Heart left ventricle (tissue), 16 donors: ENCODE measurements around the gene CCDC106. TPM values are rescaled to one million over a fixed set of nuclear protein-coding genes. Genes with fewer than 3 reads are reported as not detected.

ENCODE experiments used
- ATAC-seq, 4 donors: fragments of 200-7000 bp; cut with Tn5 transposase; one replicate each; pipeline ENCODE4 v1.9.1; 2020 to 2022; ENCODE audit warnings: moderate library complexity in 4 of 4, mild to moderate bottlenecking in 3 of 4, moderate number of reproducible peaks in 1 of 4
- DNase-seq, 5 donors: peaks; one replicate each; pipeline ENCODE4 v3.0.0-alpha.2; 2020
- H3K27ac ChIP-seq, 12 donors: fragments of 200-600 bp; sonication (generic) in 4 of 12; one replicate each; pipeline versions ENCODE4 v1.5.0 to v1.8.0; 2016 to 2022; ENCODE audit warnings: mild to moderate bottlenecking in 2 of 12
- H3K27me3 ChIP-seq, 9 donors: fragments of 200-600 bp; sonication (generic) in 2 of 9; one replicate each; pipeline versions ENCODE4 v1.5.1 to v1.8.0; 2016 to 2022; ENCODE audit warnings: mild to moderate bottlenecking in 3 of 9
- H3K36me3 ChIP-seq, 9 donors: fragments of 200-600 bp; sonication (generic) in 2 of 9; one replicate each; pipeline versions ENCODE4 v1.5.0 to v1.8.0; 2018 to 2022; ENCODE audit warnings: mild to moderate bottlenecking in 2 of 9
- H3K4me1 ChIP-seq, 12 donors: fragments of 200-600 bp; sonication (generic) in 4 of 12; one replicate each; pipeline versions ENCODE4 v1.5.0 to v1.8.0; 2016 to 2022; ENCODE audit warnings: mild to moderate bottlenecking in 3 of 12
- H3K4me3 ChIP-seq, 12 donors: fragments of 200-600 bp; sonication (generic) in 4 of 12; one replicate each; pipeline versions ENCODE4 v1.5.0 to v1.8.0; 2017 to 2022; ENCODE audit warnings: mild to moderate bottlenecking in 9 of 12, moderate library complexity in 4 of 12
- H3K9me3 ChIP-seq, 12 donors: fragments of 200-600 bp; sonication (generic) in 4 of 12; one replicate each; pipeline versions ENCODE4 v1.5.0 to v1.8.0; 2016 to 2022; ENCODE audit warnings: mild to moderate bottlenecking in 1 of 12
- POLR2A ChIP-seq, 2 donors: fragments of 450-650 bp; IDR thresholded peaks; one replicate each; pipeline ENCODE4 v1.6.1; 2017; ENCODE audit warnings: antibody characterized with exemption in 2 of 2, mild to moderate bottlenecking in 2 of 2, moderate library complexity in 2 of 2
- WGBS, 4 donors: extraction: QIAGEN DNeasy Blood & Tissue Kit in 2 of 4; methylation state at CpG; one replicate each; pipeline versions ENCODE4 v1.1.5 to v1.1.7; 2013 to 2018; 5-methylcytosine and 5-hydroxymethylcytosine counted together
- intact Hi-C, 10 donors: fragments of 100-400 bp; cut with DNase I; formaldehyde crosslinking; loops; one replicate each; pipeline versions ENCODE4 v1.11.1 to v1.14.2; 2022
- polyA plus RNA-seq, 2 donors: library from polyadenylated mRNA; stranded (reverse); fragments of 200-250 nt; gene quantifications; one replicate each; pipeline ENCODE4 v1.2.3, GENCODE V29; 2013
- total RNA-seq, 9 donors: library from RNA; depleted of rRNA in 2 of 9; stranded (reverse); fragments of >200 nt in 2 of 9; fragmentation: NEBNext Ultra II Directional in 3 of 9; extraction: Animal tissue kit (Norgen Biotek cat#: 25700) in 3 of 9; gene quantifications; one replicate each; pipeline versions ENCODE4 v1.1.0 to v1.2.4, GENCODE V29; 2016 to 2023
- TF ChIP-seq, protein P1 (sequence below), 12 donors: fragments of 200-600 bp; sonication (generic) in 4 of 12; IDR thresholded peaks; one replicate each; pipeline versions ENCODE4 v1.5.0 to v1.8.0; 2018 to 2022; ENCODE audit warnings: antibody characterized with exemption in 12 of 12, mild to moderate bottlenecking in 5 of 12
- donor health status: ischemic (EF 13 %, LVEDD 7.1; RV severe dilation, severe dysfunction).
- donor health status: healthy with polysubstance abuse.
- donor health status: DM: no; HTN: yes; CAD: no.
- donor health status: DM: no; HTN: no; CAD: no.
- donor health status: ischemic (EF 25% LVEDD 6.9; RV normal size, moderate dysfunction).
- donor health status: ischemic (EF 25% LVEDD 5.7; RV mildly dilated, moderate dysfunction).
- donor health status: healthy.
- donor health status: DM: yes; HTN: yes; CAD: no.
- donor health status: ischemic (EF 35%, LVEDD 5.7; RV mildly dilated, moderate dysfunction).
- donor health status: nonischemic (EF 11% LVEDD 7.7; RV severe dilation, severe dysfunction).
- donor health status: DM: yes; HTN: yes; CAD: no.
- donor health status: PGD.
- donor health status: ischemic (EF 29% LVEDD 5.4; RV normal size, mild dysfunction).
- donor health status: nonischemic (EF 23%, LVEDD 6.1; RV moderate dilation, normal function).

The CCDC106 gene
- total and polyA plus RNA-seq, 11 donors: 11.7 to 27.7 (median 16.5) TPM

GRCh38 chr19:55620410-55621204 lies 27.4 kb upstream of the CCDC106 start:
- Histone ChIP-seq H3K4me1 (peaks cover 0 to 48% (median 11%) of the 10 kb centered on the region in 12 donors), H3K27ac (no peak overlapping the region), H3K27me3 (no peaks in the 10 kb centered on the region), H3K9me3 (no peaks in the 10 kb centered on the region), H3K36me3 (peaks cover 0 to 43% (median 28%) of the 10 kb centered on the region in 9 donors), H3K4me3 (no peak overlapping the region)
- TF ChIP-seq, protein P1, sequence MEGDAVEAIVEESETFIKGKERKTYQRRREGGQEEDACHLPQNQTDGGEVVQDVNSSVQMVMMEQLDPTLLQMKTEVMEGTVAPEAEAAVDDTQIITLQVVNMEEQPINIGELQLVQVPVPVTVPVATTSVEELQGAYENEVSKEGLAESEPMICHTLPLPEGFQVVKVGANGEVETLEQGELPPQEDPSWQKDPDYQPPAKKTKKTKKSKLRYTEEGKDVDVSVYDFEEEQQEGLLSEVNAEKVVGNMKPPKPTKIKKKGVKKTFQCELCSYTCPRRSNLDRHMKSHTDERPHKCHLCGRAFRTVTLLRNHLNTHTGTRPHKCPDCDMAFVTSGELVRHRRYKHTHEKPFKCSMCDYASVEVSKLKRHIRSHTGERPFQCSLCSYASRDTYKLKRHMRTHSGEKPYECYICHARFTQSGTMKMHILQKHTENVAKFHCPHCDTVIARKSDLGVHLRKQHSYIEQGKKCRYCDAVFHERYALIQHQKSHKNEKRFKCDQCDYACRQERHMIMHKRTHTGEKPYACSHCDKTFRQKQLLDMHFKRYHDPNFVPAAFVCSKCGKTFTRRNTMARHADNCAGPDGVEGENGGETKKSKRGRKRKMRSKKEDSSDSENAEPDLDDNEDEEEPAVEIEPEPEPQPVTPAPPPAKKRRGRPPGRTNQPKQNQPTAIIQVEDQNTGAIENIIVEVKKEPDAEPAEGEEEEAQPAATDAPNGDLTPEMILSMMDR (IDR thresholded peaks at IDR 0.05): no peak
- no peak for TF ChIP-seq POLR2A (IDR thresholded peaks at IDR 0.05)
- peak in 1 of 5 donors; percentile 37 for DNase-seq
- WGBS, 4 donors: 87 to 92% (median 91%) methylated on average over 12 of the region's 12 CpGs
- ATAC-seq: no peak
- intact Hi-C loops: loop anchor here in 1 of 10 donors (5.0 kb wide), 1 partner anchor 103 kb away; no protein-coding TSS in a partner anchor

DNA sequence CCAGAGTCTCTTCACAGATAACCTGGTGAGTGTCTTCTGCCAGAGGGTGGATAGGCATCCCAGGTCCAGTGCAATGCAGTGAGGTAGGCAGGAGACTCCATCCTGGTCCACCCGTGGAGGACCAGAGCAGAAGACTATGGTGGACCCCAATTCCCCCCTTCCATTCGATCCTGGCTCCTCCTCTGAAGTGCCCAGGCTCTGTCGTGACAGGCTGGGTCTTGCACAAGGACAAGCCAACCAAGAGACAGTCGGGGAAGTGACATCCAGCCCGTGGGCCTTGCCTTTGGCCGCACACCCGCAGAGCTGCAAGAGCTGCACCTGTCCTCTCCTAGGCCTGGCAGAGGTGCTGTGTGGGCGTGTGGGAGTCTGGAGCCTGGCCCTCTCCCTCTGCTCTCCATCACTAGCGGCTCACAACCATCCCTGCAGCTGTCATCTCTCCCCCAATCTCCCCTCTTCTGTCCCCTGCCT lies 26.8 kb upstream of the CCDC106 start:
- DNase-seq (no peak), ATAC-seq (no peak)
- no peak for TF ChIP-seq POLR2A (IDR thresholded peaks at IDR 0.05)
- TF ChIP-seq, protein P1 (IDR thresholded peaks at IDR 0.05): no peak
- Histone ChIP-seq H3K4me3 (no peak overlapping the region), H3K27me3 (no peaks in the 10 kb centered on the region), H3K4me1 (peaks cover 0 to 54% (median 11%) of the 10 kb centered on the region in 12 donors), H3K9me3 (no peaks in the 10 kb centered on the region), H3K36me3 (peaks cover 0 to 37% (median 22%) of the 10 kb centered on the region in 9 donors), H3K27ac (no peak overlapping the region)
- WGBS, 4 donors: 74 to 85% (median 84%) methylated on average over 5 to 9 of the region's 9 CpGs
- intact Hi-C loops: loop anchor here in 1 of 10 donors (5.0 kb wide), 1 partner anchor 104 kb away; no protein-coding TSS in a partner anchor

DNA sequence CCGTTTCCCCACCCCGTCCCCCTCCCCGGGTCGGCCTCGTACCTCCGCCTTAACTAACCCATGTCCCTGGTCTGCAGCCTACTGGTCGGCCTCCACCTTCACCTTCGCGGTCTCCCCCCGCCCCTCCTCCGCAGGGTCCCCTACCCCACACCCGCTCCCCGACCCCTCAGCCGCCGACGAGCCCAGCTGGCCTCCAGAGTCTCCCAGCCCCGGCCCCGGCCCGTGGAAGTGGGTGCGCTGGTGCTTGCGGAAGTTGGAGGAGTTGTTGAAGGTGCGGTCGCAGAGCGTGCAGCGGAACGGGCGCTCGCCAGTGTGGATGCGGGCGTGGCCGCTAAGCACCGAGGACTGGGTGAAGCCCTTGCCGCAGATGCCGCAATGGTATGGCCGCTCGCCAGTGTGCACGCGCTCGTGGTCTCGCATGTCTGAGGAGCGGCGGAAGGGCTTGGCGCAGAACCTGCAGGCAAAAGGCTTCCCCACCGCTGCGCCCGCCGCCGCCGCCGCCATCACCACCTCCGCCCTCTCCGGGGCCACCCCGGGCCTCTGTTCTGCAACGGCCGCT lies 26.3 kb upstream of the CCDC106 start:
- H3K9me3 ChIP-seq: no peaks in the 10 kb centered on the region
- H3K27ac ChIP-seq: no peak overlapping the region
- peaks cover 0 to 54% (median 11%) of the 10 kb centered on the region in 12 donors for H3K4me1 ChIP-seq
- H3K27me3 ChIP-seq: no peaks in the 10 kb centered on the region
- H3K4me3 ChIP-seq: no peak overlapping the region
- ATAC-seq (no peak), DNase-seq (peak in 2 of 5 donors; percentile 40 to 67)
- peaks cover 0 to 32% (median 17%) of the 10 kb centered on the region in 9 donors for H3K36me3 ChIP-seq
- WGBS, 4 donors: 95 to 97% (median 96%) methylated on average over 48 to 55 of the region's 55 CpGs
- TF ChIP-seq, protein P1 (IDR thresholded peaks at IDR 0.05): no peak
- no peak for TF ChIP-seq POLR2A (IDR thresholded peaks at IDR 0.05)
- intact Hi-C loops: loop anchor here in 2 of 10 donors (2.0 to 5.0 kb wide), 2 partner anchors 15 to 104 kb away; no protein-coding TSS in a partner anchor
